ENCODE results near the gene SFN.

SFN gene

DNA sequence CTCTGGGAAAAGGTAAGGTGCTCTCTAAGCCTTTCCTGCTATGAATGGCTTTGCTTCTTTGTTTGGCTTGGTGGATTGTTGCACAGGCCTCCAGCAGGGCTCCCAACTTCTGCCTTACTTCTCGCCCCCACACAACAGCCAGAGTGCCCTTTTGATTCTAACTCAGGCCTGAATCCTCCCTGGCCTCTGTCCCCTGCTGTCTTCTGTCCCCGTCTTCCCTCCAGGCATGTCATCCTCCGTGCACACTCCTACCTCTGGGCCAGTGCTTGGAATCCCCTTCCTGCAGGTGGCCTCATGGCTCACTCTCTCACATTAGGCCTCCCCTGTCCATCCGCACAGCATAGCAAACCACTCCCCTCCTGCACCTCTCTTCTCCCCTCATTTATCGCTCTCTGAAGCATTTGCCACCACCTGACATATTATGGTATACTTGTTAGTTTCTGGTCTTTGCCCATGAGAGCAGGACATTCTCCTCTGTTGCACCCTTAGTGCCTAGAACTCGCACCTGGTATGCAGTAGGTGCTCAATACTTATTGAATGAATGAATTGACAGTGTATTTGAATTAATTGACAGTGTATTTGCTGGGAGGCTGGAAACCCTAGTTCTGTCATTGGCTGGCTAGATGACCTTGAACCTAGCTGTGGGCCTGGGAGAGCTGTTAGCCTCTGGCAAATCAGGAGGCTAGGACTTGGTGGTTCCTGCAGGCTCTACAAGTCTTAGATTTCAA, 33.6 kb upstream of the SFN start:
- H3K4me3 ChIP-seq (ENCODE audit: low read depth in 1 of 2, low read length in 1 of 2), result peak overlapping the region; percentile 76 to 100
- H3K36me3 ChIP-seq, result peaks cover 38% of the 10 kb centered on the region
- peak overlapping the region; percentile 93 for H3K27ac ChIP-seq
- TF ChIP-seq, protein P1, sequence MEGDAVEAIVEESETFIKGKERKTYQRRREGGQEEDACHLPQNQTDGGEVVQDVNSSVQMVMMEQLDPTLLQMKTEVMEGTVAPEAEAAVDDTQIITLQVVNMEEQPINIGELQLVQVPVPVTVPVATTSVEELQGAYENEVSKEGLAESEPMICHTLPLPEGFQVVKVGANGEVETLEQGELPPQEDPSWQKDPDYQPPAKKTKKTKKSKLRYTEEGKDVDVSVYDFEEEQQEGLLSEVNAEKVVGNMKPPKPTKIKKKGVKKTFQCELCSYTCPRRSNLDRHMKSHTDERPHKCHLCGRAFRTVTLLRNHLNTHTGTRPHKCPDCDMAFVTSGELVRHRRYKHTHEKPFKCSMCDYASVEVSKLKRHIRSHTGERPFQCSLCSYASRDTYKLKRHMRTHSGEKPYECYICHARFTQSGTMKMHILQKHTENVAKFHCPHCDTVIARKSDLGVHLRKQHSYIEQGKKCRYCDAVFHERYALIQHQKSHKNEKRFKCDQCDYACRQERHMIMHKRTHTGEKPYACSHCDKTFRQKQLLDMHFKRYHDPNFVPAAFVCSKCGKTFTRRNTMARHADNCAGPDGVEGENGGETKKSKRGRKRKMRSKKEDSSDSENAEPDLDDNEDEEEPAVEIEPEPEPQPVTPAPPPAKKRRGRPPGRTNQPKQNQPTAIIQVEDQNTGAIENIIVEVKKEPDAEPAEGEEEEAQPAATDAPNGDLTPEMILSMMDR (IDR thresholded peaks at IDR 0.05), result no peak
- H3K9me3 ChIP-seq, result no peaks in the 10 kb centered on the region
- H3K27me3 ChIP-seq, result no peaks in the 10 kb centered on the region
- peaks cover 71 to 80% of the 10 kb centered on the region in 2 experiments for H3K4me1 ChIP-seq (ENCODE audit: control insufficient read depth in 1 of 2, insufficient read depth in 1 of 2, low read depth in 1 of 2, low read length in 1 of 2)

GRCh38 chr1:26831059-26831458, 31.9 kb upstream of the SFN start:
- Histone ChIP-seq H3K27me3 (no peaks in the 10 kb centered on the region), H3K4me3 (ENCODE audit: low read depth in 1 of 2, low read length in 1 of 2) (peak overlapping the region; percentile 76 to 100), H3K9me3 (no peaks in the 10 kb centered on the region), H3K27ac (peak overlapping the region; percentile 93), H3K4me1 (ENCODE audit: control insufficient read depth in 1 of 2, insufficient read depth in 1 of 2, low read depth in 1 of 2, low read length in 1 of 2) (peaks cover 81 to 88% of the 10 kb centered on the region in 2 experiments), H3K36me3 (peaks cover 55% of the 10 kb centered on the region)
- TF ChIP-seq, protein P1 (IDR thresholded peaks at IDR 0.05), result no peak

- Histone ChIP-seq H3K36me3 (peaks cover 62% of the 10 kb centered on the region), H3K4me1 (ENCODE audit: control insufficient read depth in 1 of 2, insufficient read depth in 1 of 2, low read depth in 1 of 2, low read length in 1 of 2) (peaks cover 80 to 85% of the 10 kb centered on the region in 2 experiments), H3K27ac (peak overlapping the region; percentile 93), H3K9me3 (no peaks in the 10 kb centered on the region), H3K27me3 (no peaks in the 10 kb centered on the region), H3K4me3 (ENCODE audit: low read depth in 1 of 2, low read length in 1 of 2) (peak overlapping the region; percentile 76 to 100)
- TF ChIP-seq, protein P1 (IDR thresholded peaks at IDR 0.05), result peak; percentile 49
Measured at GRCh38 chr1:26831546-26832248, 31.3 kb upstream of the SFN start.

- peaks cover 68% of the 10 kb centered on the region for H3K36me3 ChIP-seq
- peak overlapping the region; percentile 93 for H3K27ac ChIP-seq
- TF ChIP-seq, protein P1 (IDR thresholded peaks at IDR 0.05), result no peak
- no peaks in the 10 kb centered on the region for H3K9me3 ChIP-seq
- H3K4me3 ChIP-seq (ENCODE audit: low read depth in 1 of 2, low read length in 1 of 2), result peak overlapping the region; percentile 76 to 100
- peaks cover 80 to 84% of the 10 kb centered on the region in 2 experiments for H3K4me1 ChIP-seq (ENCODE audit: control insufficient read depth in 1 of 2, insufficient read depth in 1 of 2, low read depth in 1 of 2, low read length in 1 of 2)
- H3K27me3 ChIP-seq, result no peaks in the 10 kb centered on the region
Measured at GRCh38 chr1:26832249-26832960, 30.5 kb upstream of the SFN start.
